T-cell (primary cell): Measurements from ENCODE around the gene PLIN5. TPM values are rescaled to one million over a fixed set of nuclear protein-coding genes. Genes with fewer than 3 reads are reported as not detected.

Source experiments
- ATAC-seq, 4 experiments: fragments of 200-7000 bp in 3 of 4; fragments of 150-1000 bp in 1 of 4; cut with Tn5 transposase; replicated peaks in 1 of 4; 1 replicate in 3 of 4; 2 replicates in 1 of 4; pipeline ENCODE4 v1.10.0; 2021; ENCODE audit warnings: moderate library complexity in 3 of 4, mild to moderate bottlenecking in 2 of 4, moderate number of reproducible peaks in 1 of 4
- CTCF ChIA-PET, 2 donors: fragments of 300-600 bp; sonication (Branson Sonifier 250); formaldehyde crosslinking; loops; one replicate each; lab custom pipeline; 2022; ENCODE audit warnings: antibody characterized with exemption in 2 of 2; lab: Charles Lee
- POLR2A ChIA-PET, 2 donors: fragments of 300-600 bp; sonication (Branson Sonifier 250); formaldehyde crosslinking; loops; one replicate each; lab custom pipeline; 2022; ENCODE audit warnings: antibody characterized with exemption in 2 of 2; lab: Charles Lee
- DNase-seq, 35 experiments: peaks; one replicate each; pipeline versions ENCODE4 v3.0.0 to v3.0.0-alpha.2; 2013 to 2023
- H3K27ac ChIP-seq: one replicate; pipeline ENCODE4 v1.5.1; 2013; ENCODE audit warnings: low read length
- H3K27me3 ChIP-seq, 2 experiments: replicated peaks in 1 of 2; 1 replicate in 1 of 2; 2 replicates in 1 of 2; pipeline versions ENCODE4 v1.6.1 to v1.7.0; 2013; ENCODE audit warnings: low read length in 1 of 2, mixed read lengths in 1 of 2; ENCODE audit not compliant: control insufficient read depth in 2 of 2, insufficient read depth in 2 of 2; ENCODE audit errors: extremely low read depth in 1 of 2
- H3K36me3 ChIP-seq, 2 donors: 1 replicate in 1 of 2; 2 replicates in 1 of 2; pipeline versions ENCODE4 v1.6.1 to v1.7.0; 2013; ENCODE audit warnings: low read length in 1 of 2; ENCODE audit not compliant: control insufficient read depth in 2 of 2, insufficient read depth in 1 of 2; ENCODE audit errors: extremely low read depth in 1 of 2
- H3K4me1 ChIP-seq, 2 experiments: 1 replicate in 1 of 2; 2 replicates in 1 of 2; pipeline versions ENCODE4 v1.6.1 to v1.7.0; 2013; ENCODE audit warnings: low read length in 2 of 2, mixed read lengths in 1 of 2; ENCODE audit not compliant: insufficient read depth in 2 of 2, control insufficient read depth in 1 of 2; ENCODE audit errors: extremely low read depth in 1 of 2
- H3K4me3 ChIP-seq, 2 donors: 1 replicate in 1 of 2; 2 replicates in 1 of 2; pipeline versions ENCODE4 v1.5.1 to v1.7.0; 2013; ENCODE audit warnings: mild to moderate bottlenecking in 2 of 2, low read length in 1 of 2, moderate library complexity in 1 of 2; ENCODE audit not compliant: control insufficient read depth in 1 of 2; ENCODE audit errors: extremely low read depth in 1 of 2
- H3K9me3 ChIP-seq: 2 replicates; pipeline ENCODE4 v1.7.0; 2013
- H3K27ac Mint-ChIP-seq, 2 donors: one replicate each; pipeline ENCODE4 v1.8.0; 2020 to 2021; ENCODE audit warnings: mild to moderate bottlenecking in 2 of 2, mixed read lengths in 2 of 2
- H3K27me3 Mint-ChIP-seq, 2 donors: one replicate each; pipeline ENCODE4 v1.8.0; 2021 to 2022; ENCODE audit warnings: mixed read lengths in 2 of 2
- H3K36me3 Mint-ChIP-seq: one replicate; pipeline ENCODE4 v1.8.0; 2021; ENCODE audit warnings: mixed read lengths
- H3K4me1 Mint-ChIP-seq, 3 donors: one replicate each; pipeline ENCODE4 v1.8.0; 2020 to 2022; ENCODE audit warnings: mixed read lengths in 3 of 3, mild to moderate bottlenecking in 1 of 3
- H3K4me3 Mint-ChIP-seq, 3 donors: one replicate each; pipeline ENCODE4 v1.8.0; 2020 to 2022; ENCODE audit warnings: mild to moderate bottlenecking in 3 of 3, mixed read lengths in 3 of 3, moderate library complexity in 3 of 3
- H3K9me3 Mint-ChIP-seq, 3 donors: one replicate each; pipeline ENCODE4 v1.8.0; 2020 to 2022; ENCODE audit warnings: mixed read lengths in 3 of 3
- WGBS: methylation state at CpG from one replicate; pipeline ENCODE4 v1.1.5; 2013; ENCODE audit warnings: missing lambda C conversion rate; ENCODE audit not compliant: insufficient coverage; 5-methylcytosine and 5-hydroxymethylcytosine counted together
- total RNA-seq, 35 experiments: library from RNA in 6 of 35; stranded (reverse) in 6 of 35; fragments of 120-200 nt in 1 of 35; gene quantifications; one replicate each; pipeline versions ENCODE4 v1.2.1 to v1.2.4 and lab custom pipeline; 2013 to 2026

The PLIN5 gene
- total RNA-seq, 5 donors from 2014 or later (not counting 1 experiment from before 2014, with no cell fraction given): 0.14 to 2.3 (median 0.99) TPM

- CTCF ChIA-PET: no interaction called here
- H3K36me3 ChIP-seq: peaks cover 2 to 11% of the 10 kb centered on the region in 2 donors
- no peaks in the 10 kb centered on the region for H3K9me3 ChIP-seq
- no peak for ATAC-seq
- Mint-ChIP-seq H3K36me3 (peaks cover 20% of the 10 kb centered on the region), H3K27ac (no peak overlapping the region), H3K27me3 (no peaks in the 10 kb centered on the region), H3K4me3 (no peak overlapping the region), H3K9me3 (no peaks in the 10 kb centered on the region), H3K4me1 (no peaks in the 10 kb centered on the region)
- peaks cover 0 to 5% of the 10 kb centered on the region in 2 experiments for H3K27me3 ChIP-seq
- DNase-seq: no peak
- no peak overlapping the region for H3K4me3 ChIP-seq
- H3K4me1 ChIP-seq: no peaks in the 10 kb centered on the region
- 92% methylated on average over 16 of the region's 17 CpGs for WGBS
- POLR2A ChIA-PET: no interaction called here
- H3K27ac ChIP-seq: no peak overlapping the region
These were observed 27.2 kb downstream of the PLIN5 start for GRCh38 chr19:4507804-4508203.

DNA sequence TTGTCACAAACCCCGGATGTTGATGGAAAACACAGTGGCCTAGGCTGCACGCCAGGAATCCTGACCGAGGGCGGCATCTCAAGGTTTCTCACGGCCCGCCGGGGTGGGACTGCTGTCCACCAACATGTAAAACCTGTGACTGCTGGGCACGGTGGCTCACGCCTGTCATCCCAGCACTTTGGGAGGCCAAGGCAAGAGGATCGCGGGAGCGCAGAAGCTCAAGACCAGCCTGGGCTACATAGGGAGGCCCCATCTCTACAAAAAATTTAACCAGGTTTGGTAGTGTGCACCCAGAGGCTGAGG is 27.9 kb downstream of the PLIN5 start:
- H3K9me3 Mint-ChIP-seq: no peaks in the 10 kb centered on the region
- peaks cover 0 to 2% of the 10 kb centered on the region in 2 experiments for H3K27me3 ChIP-seq
- WGBS: 88% methylated on average over 11 of the region's 12 CpGs
- no peaks in the 10 kb centered on the region for H3K27me3 Mint-ChIP-seq
- no peak overlapping the region for H3K27ac Mint-ChIP-seq
- peaks cover 23% of the 10 kb centered on the region for H3K36me3 Mint-ChIP-seq
- H3K4me1 Mint-ChIP-seq: no peaks in the 10 kb centered on the region
- H3K4me3 ChIP-seq: no peak overlapping the region
- H3K9me3 ChIP-seq: no peaks in the 10 kb centered on the region
- no peak for ATAC-seq
- H3K4me3 Mint-ChIP-seq: no peak overlapping the region
- no peak overlapping the region for H3K27ac ChIP-seq
- H3K36me3 ChIP-seq: peaks cover 2 to 17% of the 10 kb centered on the region in 2 donors
- ChIA-PET CTCF (no interaction called here), POLR2A (no interaction called here)
- no peaks in the 10 kb centered on the region for H3K4me1 ChIP-seq
- no peak for DNase-seq

DNA sequence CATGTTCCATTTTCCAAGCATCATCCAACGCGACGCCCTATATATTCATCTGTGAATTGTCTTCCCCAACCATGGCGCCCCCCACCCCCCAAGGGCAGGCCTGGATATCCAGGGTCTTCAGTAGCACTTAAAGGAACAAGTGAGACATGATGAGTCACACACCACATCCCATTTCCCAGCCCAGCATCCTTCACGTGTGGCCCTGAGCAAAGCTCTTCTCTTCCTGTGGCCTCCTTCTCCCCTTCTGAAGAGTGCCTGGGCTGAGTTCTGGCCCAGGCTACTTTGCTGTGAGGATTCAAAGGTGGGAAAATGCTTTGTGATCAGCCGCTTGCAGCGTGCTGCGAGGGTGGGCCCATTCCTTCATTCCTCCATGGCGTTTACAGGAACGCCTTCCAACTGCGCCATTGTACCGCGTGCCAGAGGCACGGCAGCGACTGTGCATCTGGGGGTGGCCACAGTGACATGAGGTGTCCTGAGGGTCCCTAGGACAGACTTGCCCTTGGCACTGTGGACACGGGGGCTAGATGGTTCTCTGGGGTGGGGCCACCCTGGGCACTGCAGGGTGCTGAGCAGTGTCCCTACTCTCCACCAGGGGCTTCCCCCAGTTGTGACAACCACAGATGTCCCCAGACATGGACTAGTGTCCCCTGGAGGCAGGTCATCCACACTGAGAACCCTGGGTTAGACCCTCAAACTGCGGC is 28.4 kb downstream of the PLIN5 start:
- H3K4me3 ChIP-seq: no peak overlapping the region
- Mint-ChIP-seq H3K4me1 (no peaks in the 10 kb centered on the region), H3K27me3 (no peaks in the 10 kb centered on the region), H3K27ac (no peak overlapping the region), H3K36me3 (peaks cover 23% of the 10 kb centered on the region), H3K4me3 (no peak overlapping the region), H3K9me3 (no peaks in the 10 kb centered on the region)
- peaks cover 0 to 2% of the 10 kb centered on the region in 2 experiments for H3K27me3 ChIP-seq
- ChIA-PET POLR2A (no interaction called here), CTCF (no interaction called here)
- H3K9me3 ChIP-seq: no peaks in the 10 kb centered on the region
- 94% methylated on average over 16 of the region's 17 CpGs for WGBS
- H3K27ac ChIP-seq: no peak overlapping the region
- no peaks in the 10 kb centered on the region for H3K4me1 ChIP-seq
- DNase-seq (no peak), ATAC-seq (no peak)
- peaks cover 2 to 19% of the 10 kb centered on the region in 2 donors for H3K36me3 ChIP-seq

DNA sequence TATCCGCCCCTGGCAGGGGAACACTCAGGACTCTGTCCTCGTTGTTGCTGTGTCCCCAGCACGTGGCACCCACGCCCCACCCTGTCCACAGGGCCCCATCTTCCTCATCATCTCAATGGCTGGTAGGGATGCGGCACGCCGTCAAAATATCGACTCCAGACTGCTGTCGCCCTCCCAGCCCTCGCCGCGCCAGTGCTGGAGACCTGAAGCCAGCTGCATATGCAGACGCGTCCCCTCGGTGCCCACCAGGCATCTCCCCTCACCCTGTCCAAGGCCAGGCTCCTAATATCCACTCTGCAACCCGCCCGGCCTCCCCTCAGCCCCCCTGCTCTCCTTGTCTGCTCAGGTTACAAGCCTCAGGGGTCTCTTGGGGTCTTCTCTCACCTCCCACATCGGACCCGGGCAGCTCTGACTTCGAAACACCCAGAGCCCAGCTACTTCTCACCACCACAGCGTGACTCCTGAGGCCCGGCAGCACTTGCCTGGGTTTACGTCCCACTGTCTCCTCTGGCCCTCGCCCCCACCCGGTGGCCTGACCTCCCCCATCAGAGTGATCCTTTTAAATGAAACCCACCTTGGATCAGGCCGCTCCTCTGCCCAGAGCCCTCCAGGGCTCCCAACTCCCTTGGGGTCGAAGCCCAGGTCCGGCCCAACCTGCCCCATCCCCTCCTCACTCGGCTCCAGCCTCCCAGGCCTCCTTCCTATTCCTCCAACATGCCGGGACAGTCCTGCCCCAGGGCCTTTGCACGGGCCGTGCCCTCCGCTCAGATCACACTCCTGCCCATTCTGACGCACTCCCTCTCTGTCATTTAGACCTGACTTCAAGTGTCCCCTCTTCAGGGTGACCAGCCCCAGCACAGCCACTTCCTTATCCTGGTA is 29.2 kb downstream of the PLIN5 start:
- CTCF ChIA-PET: no interaction called here
- no peak overlapping the region for H3K27ac ChIP-seq
- H3K27ac Mint-ChIP-seq: no peak overlapping the region
- no peaks in the 10 kb centered on the region for H3K27me3 Mint-ChIP-seq
- POLR2A ChIA-PET: no interaction called here
- H3K9me3 Mint-ChIP-seq: no peaks in the 10 kb centered on the region
- H3K4me3 Mint-ChIP-seq: no peak overlapping the region
- peaks cover 7 to 19% of the 10 kb centered on the region in 2 donors for H3K36me3 ChIP-seq
- ATAC-seq (no peak), DNase-seq (no peak)
- peaks cover 24% of the 10 kb centered on the region for H3K36me3 Mint-ChIP-seq
- H3K4me1 ChIP-seq: no peaks in the 10 kb centered on the region
- H3K9me3 ChIP-seq: no peaks in the 10 kb centered on the region
- no peaks in the 10 kb centered on the region for H3K4me1 Mint-ChIP-seq
- 97% methylated on average over 28 of the region's 34 CpGs for WGBS
- H3K4me3 ChIP-seq: no peak overlapping the region
- peaks cover 0 to 2% of the 10 kb centered on the region in 2 experiments for H3K27me3 ChIP-seq

DNA sequence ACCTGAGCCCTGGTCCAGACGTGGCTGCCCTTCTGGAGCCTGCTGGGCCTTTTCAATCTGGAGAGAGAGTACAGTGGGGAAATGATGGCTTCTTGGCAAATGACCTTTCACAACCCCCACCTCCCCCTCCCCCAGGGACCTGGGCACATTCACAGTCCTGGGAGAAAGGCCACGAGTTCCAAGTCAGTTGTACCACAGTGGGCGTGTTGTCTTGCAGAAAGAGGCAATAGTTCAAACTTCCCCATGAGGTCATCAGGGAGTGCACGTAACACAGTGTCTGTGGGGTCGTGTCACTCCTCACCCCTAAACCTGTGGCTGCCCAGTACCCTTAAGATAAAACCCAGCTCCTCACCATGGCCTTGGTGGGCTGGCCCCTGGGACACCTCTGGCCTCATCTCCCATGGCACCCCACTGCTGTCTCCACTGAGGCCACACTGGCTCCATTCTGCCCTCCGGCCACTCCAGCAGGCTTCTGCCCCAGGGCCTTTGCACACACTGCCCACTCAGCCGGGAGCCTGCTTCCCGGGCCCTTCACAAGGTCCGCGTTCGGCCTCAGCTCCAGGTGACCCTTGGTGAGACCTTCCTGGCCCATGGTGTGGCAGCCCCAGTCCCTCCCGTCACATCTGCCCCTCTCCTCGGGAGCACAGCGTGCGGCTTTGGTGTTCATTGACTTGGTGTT is 30.0 kb downstream of the PLIN5 start:
- 80% methylated on average over 14 of the region's 15 CpGs for WGBS
- CTCF ChIA-PET: no interaction called here
- H3K9me3 Mint-ChIP-seq: no peaks in the 10 kb centered on the region

DNA sequence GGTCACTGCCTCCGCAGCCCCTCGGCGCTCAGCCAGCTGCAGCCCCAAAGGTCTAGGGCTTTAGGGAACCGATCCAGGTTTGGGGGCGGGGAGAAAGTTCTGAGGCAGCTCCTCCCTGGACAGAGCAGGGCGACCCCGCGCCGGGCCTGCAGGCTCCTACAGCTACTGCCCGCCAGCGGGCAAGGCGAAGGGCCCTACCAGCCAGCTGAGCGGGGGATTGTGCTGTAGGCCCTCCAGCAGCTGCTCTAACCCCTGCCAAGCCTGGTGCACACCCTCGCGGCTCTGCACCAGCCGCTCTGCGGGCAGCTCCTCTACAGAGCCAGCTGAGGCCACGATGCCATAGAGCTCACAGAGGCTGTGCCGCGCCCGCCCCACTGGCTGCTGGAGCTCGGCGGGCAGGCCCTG is 30.7 kb downstream of the PLIN5 start:
- Mint-ChIP-seq H3K27ac (no peak overlapping the region), H3K4me3 (no peak overlapping the region), H3K4me1 (no peaks in the 10 kb centered on the region), H3K27me3 (no peaks in the 10 kb centered on the region), H3K9me3 (no peaks in the 10 kb centered on the region), H3K36me3 (peaks cover 29% of the 10 kb centered on the region)
- H3K27ac ChIP-seq: no peak overlapping the region
- no peak overlapping the region for H3K4me3 ChIP-seq
- ATAC-seq (no peak), DNase-seq (no peak)
- ChIA-PET POLR2A (no interaction called here), CTCF (no interaction called here)
- peaks cover 10 to 19% of the 10 kb centered on the region in 2 donors for H3K36me3 ChIP-seq
- no peaks in the 10 kb centered on the region for H3K9me3 ChIP-seq
- H3K27me3 ChIP-seq: no peaks in the 10 kb centered on the region
- WGBS: 96% methylated on average over 23 of the region's 23 CpGs
- H3K4me1 ChIP-seq: no peaks in the 10 kb centered on the region

More for the DNA sequence above, 30.0 kb downstream of the PLIN5 start:
- no peaks in the 10 kb centered on the region for H3K27me3 ChIP-seq
- POLR2A ChIA-PET: no interaction called here
- Mint-ChIP-seq H3K4me3 (no peak overlapping the region), H3K36me3 (peaks cover 27% of the 10 kb centered on the region), H3K27me3 (no peaks in the 10 kb centered on the region), H3K27ac (no peak overlapping the region), H3K4me1 (no peaks in the 10 kb centered on the region)
- peaks cover 8 to 19% of the 10 kb centered on the region in 2 donors for H3K36me3 ChIP-seq
- H3K9me3 ChIP-seq: no peaks in the 10 kb centered on the region
- DNase-seq: no peak
- no peak overlapping the region for H3K4me3 ChIP-seq
- no peak for ATAC-seq
- H3K4me1 ChIP-seq: no peaks in the 10 kb centered on the region
- no peak overlapping the region for H3K27ac ChIP-seq
